Breast epithelium (tissue), 3 donors: ENCODE results near the gene SERPINA3.

Source experiments
- CTCF ChIP-seq, 3 donors: fragments of 450-650 bp; IDR thresholded peaks; one replicate each; pipeline ENCODE4 v1.5.1; 2016 to 2017; ENCODE audit warnings: antibody characterized with exemption in 3 of 3, mild to moderate bottlenecking in 3 of 3, moderate library complexity in 3 of 3
- POLR2A ChIP-seq: fragments of 450-650 bp; IDR thresholded peaks from one replicate; pipeline ENCODE4 v1.6.1; 2016; ENCODE audit warnings: antibody characterized with exemption, mild to moderate bottlenecking, moderate library complexity
- POLR2AphosphoS5 ChIP-seq, 3 donors: sonication (generic); formaldehyde crosslinking; IDR thresholded peaks; one replicate each; pipeline ENCODE4 v1.6.1; 2017; ENCODE audit warnings: antibody characterized with exemption in 3 of 3

GRCh38 chr14:94649543-94650443 is 37.6 kb downstream of the SERPINA3 start:
- TF ChIP-seq CTCF (IDR thresholded peaks at IDR 0.05) (no peak), POLR2A (no peak), POLR2AphosphoS5 (IDR thresholded peaks at IDR 0.05) (no peak)
